Liver (tissue), 9 donors: ENCODE measurements around the gene FNBP1. TPM values are rescaled to one million over a fixed set of nuclear protein-coding genes. Genes with fewer than 3 reads are reported as not detected.

Source experiments
- DNase-seq: peaks from one replicate; pipeline ENCODE4 v3.0.0-alpha.2; 2017; ENCODE audit warnings: low spot score
- H3K27ac ChIP-seq, 2 donors: one replicate each; pipeline ENCODE4 v1.7.0; 2013; ENCODE audit warnings: inconsistent platforms in 2 of 2, low read length in 2 of 2, control low read depth in 1 of 2, low read depth in 1 of 2, mild to moderate bottlenecking in 1 of 2
- H3K27me3 ChIP-seq, 4 donors: one replicate each; pipeline versions ENCODE4 v1.6.1 to v1.7.0; 2013; ENCODE audit warnings: low read length in 3 of 4, inconsistent platforms in 1 of 4, mild to moderate bottlenecking in 1 of 4, moderate library complexity in 1 of 4; ENCODE audit not compliant: control insufficient read depth in 4 of 4, insufficient read depth in 4 of 4
- H3K36me3 ChIP-seq, 4 donors: one replicate each; pipeline versions ENCODE4 v1.6.1 to v1.7.0; 2013; ENCODE audit warnings: low read length in 3 of 4, mild to moderate bottlenecking in 3 of 4, low read depth in 1 of 4, moderate library complexity in 1 of 4; ENCODE audit not compliant: control insufficient read depth in 4 of 4, insufficient read depth in 3 of 4
- H3K4me1 ChIP-seq, 4 donors: one replicate each; pipeline versions ENCODE4 v1.6.1 to v1.7.0; 2013; ENCODE audit warnings: low read length in 3 of 4, mild to moderate bottlenecking in 3 of 4, moderate library complexity in 1 of 4; ENCODE audit not compliant: control insufficient read depth in 4 of 4, insufficient read depth in 4 of 4
- H3K4me3 ChIP-seq, 3 donors: one replicate each; pipeline versions ENCODE4 v1.6.1 to v1.7.0; 2013; ENCODE audit warnings: low read length in 3 of 3, control low read depth in 1 of 3, low read depth in 1 of 3, mild to moderate bottlenecking in 1 of 3
- H3K9ac ChIP-seq, 2 donors: one replicate each; pipeline ENCODE4 v1.7.0; 2013; ENCODE audit warnings: low read length in 2 of 2, mild to moderate bottlenecking in 2 of 2, moderate library complexity in 2 of 2, control low read depth in 1 of 2, low read depth in 1 of 2
- H3K9me3 ChIP-seq, 4 donors: one replicate each; pipeline versions ENCODE4 v1.6.1 to v1.7.0; 2013; ENCODE audit warnings: low read length in 3 of 4; ENCODE audit not compliant: control insufficient read depth in 4 of 4
- EGR1 ChIP-seq, 2 donors: IDR thresholded peaks; 2 replicates each; pipeline ENCODE4 v1.6.1; 2016 to 2018; ENCODE audit warnings: antibody characterized with exemption in 2 of 2, low read depth in 2 of 2
- FOXA1 ChIP-seq: IDR thresholded peaks from 2 replicates; pipeline ENCODE4 v1.6.1; 2016; ENCODE audit warnings: antibody characterized with exemption
- FOXA2 ChIP-seq: IDR thresholded peaks from 2 replicates; pipeline ENCODE4 v1.6.1; 2016; ENCODE audit warnings: antibody characterized with exemption
- GABPA ChIP-seq, 2 donors: IDR thresholded peaks in 1 of 2; conservative IDR thresholded peaks in 1 of 2; 2 replicates each; pipeline ENCODE4 v1.6.1; 2016; ENCODE audit warnings: antibody characterized with exemption in 2 of 2, mild to moderate bottlenecking in 1 of 2, moderate library complexity in 1 of 2
- HNF4A ChIP-seq, 2 donors: conservative IDR thresholded peaks; 2 replicates each; pipeline ENCODE4 v1.6.1; 2016; ENCODE audit warnings: antibody characterized with exemption in 2 of 2, mild to moderate bottlenecking in 2 of 2
- JUND ChIP-seq, 2 donors: IDR thresholded peaks; 2 replicates each; pipeline ENCODE4 v1.6.1; 2016; ENCODE audit warnings: antibody characterized with exemption in 2 of 2
- NR2F2 ChIP-seq: IDR thresholded peaks from 2 replicates; pipeline ENCODE4 v1.6.1; 2016; ENCODE audit warnings: antibody characterized with exemption
- RAD21 ChIP-seq, 2 donors: IDR thresholded peaks; 2 replicates each; pipeline ENCODE4 v1.6.1; 2016; ENCODE audit warnings: antibody characterized with exemption in 2 of 2, mild to moderate bottlenecking in 2 of 2
- RXRA ChIP-seq, 2 donors: IDR thresholded peaks; 2 replicates each; pipeline ENCODE4 v1.6.1; 2017 to 2018; ENCODE audit warnings: antibody characterized with exemption in 2 of 2, mild to moderate bottlenecking in 1 of 2
- SP1 ChIP-seq: IDR thresholded peaks from 2 replicates; pipeline ENCODE4 v1.6.1; 2018; ENCODE audit warnings: antibody characterized with exemption, mild to moderate bottlenecking
- TAF1 ChIP-seq: conservative IDR thresholded peaks from 2 replicates; pipeline ENCODE4 v1.6.1; 2016; ENCODE audit warnings: antibody characterized with exemption, mild to moderate bottlenecking
- YY1 ChIP-seq: IDR thresholded peaks from 2 replicates; pipeline ENCODE4 v1.6.1; 2016; ENCODE audit warnings: antibody characterized with exemption, mild to moderate bottlenecking
- WGBS: extraction: QIAGEN DNeasy Blood & Tissue Kit; methylation state at CpG from one replicate; pipeline ENCODE4 v1.1.7; 2013; 5-methylcytosine and 5-hydroxymethylcytosine counted together
- polyA plus RNA-seq, 2 donors: library from polyadenylated mRNA; stranded (reverse) in 1 of 2; unstranded in 1 of 2; fragments of 200-250 nt in 1 of 2; fragments of >200 nt in 1 of 2; fragmentation: Nextera tagmentation in 1 of 2; extraction: Ambion mirVana in 1 of 2; gene quantifications; one replicate each; pipeline versions ENCODE4 v1.2.1 to v1.2.3, GENCODE V29; 2013 to 2015
- total RNA-seq, 2 donors: library from RNA; depleted of rRNA; stranded (reverse); fragments of >200 nt; gene quantifications; one replicate each; pipeline ENCODE4 v1.2.3, GENCODE V29; 2014
- TF ChIP-seq, protein P1 (sequence below): fragments of 150-350 bp; IDR thresholded peaks from 2 replicates; pipeline ENCODE4 v1.5.1; 2017; ENCODE audit warnings: improper control_type of control experiment, low read depth, low read length; ENCODE audit not compliant: missing input control
- TF ChIP-seq, protein P2 (sequence below): IDR thresholded peaks from 2 replicates; pipeline ENCODE4 v1.6.1; 2016; ENCODE audit warnings: antibody characterized with exemption
- TF ChIP-seq, protein P3 (sequence below): IDR thresholded peaks from 2 replicates; pipeline ENCODE4 v1.6.1; 2016; ENCODE audit warnings: antibody characterized with exemption, mild to moderate bottlenecking
- TF ChIP-seq, protein P4 (sequence below): IDR thresholded peaks from 2 replicates; pipeline ENCODE4 v1.6.1; 2016; ENCODE audit warnings: antibody characterized with exemption
- TF ChIP-seq, protein P5 (sequence below): IDR thresholded peaks from 2 replicates; pipeline ENCODE4 v1.6.1; 2016; ENCODE audit warnings: antibody characterized with exemption
- donor health status: healthy.
- donor health status: healthy.
- donor health status: healthy.
- donor health status: healthy.
- donor health status: healthy.

The FNBP1 gene
- total and polyA plus RNA-seq, 4 donors: 6.6 to 15.6 (median 12.3) TPM

DNA sequence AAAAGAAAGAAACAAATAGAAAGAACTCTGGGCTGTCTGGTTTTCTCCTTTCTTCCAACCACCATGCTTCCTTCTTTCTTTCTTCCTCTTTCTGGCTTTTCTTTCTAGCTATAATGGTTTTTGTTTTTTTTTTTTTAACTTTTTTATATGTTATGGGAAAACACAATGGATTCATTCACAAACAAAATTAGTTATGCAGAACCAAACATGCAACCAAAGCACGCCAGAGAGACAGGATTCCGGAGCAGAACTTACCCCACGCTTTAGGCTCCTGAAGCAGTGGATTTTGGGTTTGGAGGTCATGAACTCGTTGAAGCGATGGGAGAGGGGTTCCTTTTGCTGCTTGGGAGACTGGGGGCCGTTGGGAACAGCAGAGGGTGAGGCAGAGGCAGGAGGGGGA lies 119.4 kb downstream of the FNBP1 start:
- DNase-seq: no peak
- Histone ChIP-seq H3K4me1 (no peaks in the 10 kb centered on the region), H3K27me3 (no peaks in the 10 kb centered on the region), H3K27ac (no peak overlapping the region), H3K9ac (no peak overlapping the region), H3K9me3 (no peaks in the 10 kb centered on the region), H3K4me3 (no peak overlapping the region), H3K36me3 (peaks cover 0 to 29% (median 14%) of the 10 kb centered on the region in 4 donors)
- 86% methylated on average over 6 of the region's 6 CpGs for WGBS
- no peak for TF ChIP-seq FOXA1
- no peak for TF ChIP-seq HNF4A (conservative IDR thresholded peaks at IDR 0.05)
- TF ChIP-seq, protein P1, sequence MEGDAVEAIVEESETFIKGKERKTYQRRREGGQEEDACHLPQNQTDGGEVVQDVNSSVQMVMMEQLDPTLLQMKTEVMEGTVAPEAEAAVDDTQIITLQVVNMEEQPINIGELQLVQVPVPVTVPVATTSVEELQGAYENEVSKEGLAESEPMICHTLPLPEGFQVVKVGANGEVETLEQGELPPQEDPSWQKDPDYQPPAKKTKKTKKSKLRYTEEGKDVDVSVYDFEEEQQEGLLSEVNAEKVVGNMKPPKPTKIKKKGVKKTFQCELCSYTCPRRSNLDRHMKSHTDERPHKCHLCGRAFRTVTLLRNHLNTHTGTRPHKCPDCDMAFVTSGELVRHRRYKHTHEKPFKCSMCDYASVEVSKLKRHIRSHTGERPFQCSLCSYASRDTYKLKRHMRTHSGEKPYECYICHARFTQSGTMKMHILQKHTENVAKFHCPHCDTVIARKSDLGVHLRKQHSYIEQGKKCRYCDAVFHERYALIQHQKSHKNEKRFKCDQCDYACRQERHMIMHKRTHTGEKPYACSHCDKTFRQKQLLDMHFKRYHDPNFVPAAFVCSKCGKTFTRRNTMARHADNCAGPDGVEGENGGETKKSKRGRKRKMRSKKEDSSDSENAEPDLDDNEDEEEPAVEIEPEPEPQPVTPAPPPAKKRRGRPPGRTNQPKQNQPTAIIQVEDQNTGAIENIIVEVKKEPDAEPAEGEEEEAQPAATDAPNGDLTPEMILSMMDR: no peak
- TF ChIP-seq RAD21 (IDR thresholded peaks at IDR 0.05): no peak
- no peak for TF ChIP-seq FOXA2
- TF ChIP-seq RXRA (IDR thresholded peaks at IDR 0.05): no peak
- TF ChIP-seq YY1: no peak
- no peak for TF ChIP-seq EGR1 (IDR thresholded peaks at IDR 0.05; ENCODE audit: low read depth in 2 of 2)
- no peak for TF ChIP-seq TAF1

DNA sequence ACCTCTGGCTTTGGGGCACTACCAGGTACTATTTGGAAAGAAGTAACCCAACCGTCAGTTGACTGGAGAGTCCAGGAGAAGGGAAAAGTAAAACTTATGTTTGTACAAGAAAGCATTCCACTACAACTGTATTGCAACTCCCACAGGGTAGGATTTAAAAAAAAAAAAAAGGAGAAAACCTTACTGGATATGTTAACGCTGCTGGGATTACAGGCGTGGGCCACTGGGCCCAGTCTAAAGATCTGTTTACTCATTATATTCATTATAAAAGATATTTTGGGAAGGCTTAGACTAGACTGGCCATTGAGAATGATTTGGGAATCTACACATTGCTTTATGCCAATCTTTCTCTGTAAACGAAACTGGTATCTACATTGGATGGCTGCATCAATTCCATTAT lies 121.1 kb downstream of the FNBP1 start:
- H3K27me3 ChIP-seq: no peaks in the 10 kb centered on the region
- H3K36me3 ChIP-seq: peaks cover 0 to 26% (median 13%) of the 10 kb centered on the region in 4 donors
- DNase-seq: no peak
- no peak overlapping the region for H3K27ac ChIP-seq
- 98% methylated on average over 4 of the region's 4 CpGs for WGBS
- no peaks in the 10 kb centered on the region for H3K4me1 ChIP-seq
- no peak for TF ChIP-seq FOXA2
- TF ChIP-seq, protein P2, sequence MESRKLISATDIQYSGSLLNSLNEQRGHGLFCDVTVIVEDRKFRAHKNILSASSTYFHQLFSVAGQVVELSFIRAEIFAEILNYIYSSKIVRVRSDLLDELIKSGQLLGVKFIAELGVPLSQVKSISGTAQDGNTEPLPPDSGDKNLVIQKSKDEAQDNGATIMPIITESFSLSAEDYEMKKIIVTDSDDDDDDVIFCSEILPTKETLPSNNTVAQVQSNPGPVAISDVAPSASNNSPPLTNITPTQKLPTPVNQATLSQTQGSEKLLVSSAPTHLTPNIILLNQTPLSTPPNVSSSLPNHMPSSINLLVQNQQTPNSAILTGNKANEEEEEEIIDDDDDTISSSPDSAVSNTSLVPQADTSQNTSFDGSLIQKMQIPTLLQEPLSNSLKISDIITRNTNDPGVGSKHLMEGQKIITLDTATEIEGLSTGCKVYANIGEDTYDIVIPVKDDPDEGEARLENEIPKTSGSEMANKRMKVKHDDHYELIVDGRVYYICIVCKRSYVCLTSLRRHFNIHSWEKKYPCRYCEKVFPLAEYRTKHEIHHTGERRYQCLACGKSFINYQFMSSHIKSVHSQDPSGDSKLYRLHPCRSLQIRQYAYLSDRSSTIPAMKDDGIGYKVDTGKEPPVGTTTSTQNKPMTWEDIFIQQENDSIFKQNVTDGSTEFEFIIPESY: no peak
- TF ChIP-seq, protein P3, sequence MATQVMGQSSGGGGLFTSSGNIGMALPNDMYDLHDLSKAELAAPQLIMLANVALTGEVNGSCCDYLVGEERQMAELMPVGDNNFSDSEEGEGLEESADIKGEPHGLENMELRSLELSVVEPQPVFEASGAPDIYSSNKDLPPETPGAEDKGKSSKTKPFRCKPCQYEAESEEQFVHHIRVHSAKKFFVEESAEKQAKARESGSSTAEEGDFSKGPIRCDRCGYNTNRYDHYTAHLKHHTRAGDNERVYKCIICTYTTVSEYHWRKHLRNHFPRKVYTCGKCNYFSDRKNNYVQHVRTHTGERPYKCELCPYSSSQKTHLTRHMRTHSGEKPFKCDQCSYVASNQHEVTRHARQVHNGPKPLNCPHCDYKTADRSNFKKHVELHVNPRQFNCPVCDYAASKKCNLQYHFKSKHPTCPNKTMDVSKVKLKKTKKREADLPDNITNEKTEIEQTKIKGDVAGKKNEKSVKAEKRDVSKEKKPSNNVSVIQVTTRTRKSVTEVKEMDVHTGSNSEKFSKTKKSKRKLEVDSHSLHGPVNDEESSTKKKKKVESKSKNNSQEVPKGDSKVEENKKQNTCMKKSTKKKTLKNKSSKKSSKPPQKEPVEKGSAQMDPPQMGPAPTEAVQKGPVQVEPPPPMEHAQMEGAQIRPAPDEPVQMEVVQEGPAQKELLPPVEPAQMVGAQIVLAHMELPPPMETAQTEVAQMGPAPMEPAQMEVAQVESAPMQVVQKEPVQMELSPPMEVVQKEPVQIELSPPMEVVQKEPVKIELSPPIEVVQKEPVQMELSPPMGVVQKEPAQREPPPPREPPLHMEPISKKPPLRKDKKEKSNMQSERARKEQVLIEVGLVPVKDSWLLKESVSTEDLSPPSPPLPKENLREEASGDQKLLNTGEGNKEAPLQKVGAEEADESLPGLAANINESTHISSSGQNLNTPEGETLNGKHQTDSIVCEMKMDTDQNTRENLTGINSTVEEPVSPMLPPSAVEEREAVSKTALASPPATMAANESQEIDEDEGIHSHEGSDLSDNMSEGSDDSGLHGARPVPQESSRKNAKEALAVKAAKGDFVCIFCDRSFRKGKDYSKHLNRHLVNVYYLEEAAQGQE: no peak
- TF ChIP-seq JUND (IDR thresholded peaks at IDR 0.05): no peak
- no peak for TF ChIP-seq SP1
- no peak for TF ChIP-seq GABPA (IDR thresholded peaks at IDR 0.05 in 1 of 2, conservative IDR thresholded peaks at IDR 0.05 in 1 of 2)
- TF ChIP-seq, protein P4, sequence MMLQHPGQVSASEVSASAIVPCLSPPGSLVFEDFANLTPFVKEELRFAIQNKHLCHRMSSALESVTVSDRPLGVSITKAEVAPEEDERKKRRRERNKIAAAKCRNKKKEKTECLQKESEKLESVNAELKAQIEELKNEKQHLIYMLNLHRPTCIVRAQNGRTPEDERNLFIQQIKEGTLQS: no peak
- no peak for TF ChIP-seq RAD21 (IDR thresholded peaks at IDR 0.05)
- TF ChIP-seq, protein P1: no peak
- TF ChIP-seq NR2F2: no peak
- TF ChIP-seq, protein P5, sequence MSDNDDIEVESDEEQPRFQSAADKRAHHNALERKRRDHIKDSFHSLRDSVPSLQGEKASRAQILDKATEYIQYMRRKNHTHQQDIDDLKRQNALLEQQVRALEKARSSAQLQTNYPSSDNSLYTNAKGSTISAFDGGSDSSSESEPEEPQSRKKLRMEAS: no peak
- H3K9ac ChIP-seq: no peak overlapping the region
- H3K4me3 ChIP-seq: no peak overlapping the region
- no peaks in the 10 kb centered on the region for H3K9me3 ChIP-seq
